Central memory CD8-positive, alpha-beta T cell (primary cell): ENCODE data around the gene BICDL1.

Experiments
- ATAC-seq: fragments of 150-1000 bp; cut with Tn5 transposase; replicated peaks from 2 replicates; pipeline ENCODE4 v1.10.0; 2022; ENCODE audit warnings: mild to moderate bottlenecking, moderate FRiP score, moderate number of reproducible peaks; ENCODE audit not compliant: poor library complexity, severe bottlenecking; ENCODE audit errors: extremely low read depth
- DNase-seq, 2 donors: peaks; one replicate each; pipeline ENCODE4 v3.0.0; 2021; ENCODE audit warnings: low spot score in 2 of 2
- H3K27ac Mint-ChIP-seq: one replicate; pipeline ENCODE4 v1.8.0; 2022; ENCODE audit warnings: low read depth, mild to moderate bottlenecking, moderate library complexity, mixed read lengths
- H3K27me3 Mint-ChIP-seq: one replicate; pipeline ENCODE4 v1.8.0; 2022; ENCODE audit warnings: mixed read lengths
- H3K36me3 Mint-ChIP-seq: one replicate; pipeline ENCODE4 v1.8.0; 2022; ENCODE audit warnings: mild to moderate bottlenecking, moderate library complexity, mixed read lengths; ENCODE audit not compliant: insufficient read depth
- H3K4me1 Mint-ChIP-seq: one replicate; pipeline ENCODE4 v1.8.0; 2022; ENCODE audit warnings: mixed read lengths
- H3K4me3 Mint-ChIP-seq: one replicate; pipeline ENCODE4 v1.8.0; 2022; ENCODE audit warnings: mild to moderate bottlenecking, moderate library complexity, mixed read lengths
- H3K9me3 Mint-ChIP-seq: one replicate; pipeline ENCODE4 v1.8.0; 2022; ENCODE audit warnings: mixed read lengths

Gene BICDL1

GRCh38 chr12:120118321-120119061 lies 129.5 kb downstream of the BICDL1 start:
- Mint-ChIP-seq H3K27me3 (no peaks in the 10 kb centered on the region), H3K4me1 (peaks cover 67% of the 10 kb centered on the region), H3K36me3 (peaks cover 29% of the 10 kb centered on the region), H3K4me3 (peak overlapping the region; percentile 89), H3K9me3 (no peaks in the 10 kb centered on the region), H3K27ac (peak overlapping the region; percentile 58)
- DNase-seq (no peak), ATAC-seq (no peak)

- no peak overlapping the region for H3K4me3 Mint-ChIP-seq
- H3K4me1 Mint-ChIP-seq = peaks cover 71% of the 10 kb centered on the region
- H3K9me3 Mint-ChIP-seq = no peaks in the 10 kb centered on the region
- DNase-seq = no peak
- no peak for ATAC-seq
- H3K27me3 Mint-ChIP-seq = no peaks in the 10 kb centered on the region
- H3K27ac Mint-ChIP-seq = peak overlapping the region; percentile 32
- peaks cover 25% of the 10 kb centered on the region for H3K36me3 Mint-ChIP-seq
Measured at GRCh38 chr12:120119271-120119973, 130.4 kb downstream of the BICDL1 start.

- peaks cover 14% of the 10 kb centered on the region for H3K36me3 Mint-ChIP-seq
- no peak for DNase-seq
- peak overlapping the region; percentile 50 for H3K27ac Mint-ChIP-seq
- no peak for ATAC-seq
- H3K4me1 Mint-ChIP-seq = peaks cover 52% of the 10 kb centered on the region
- H3K4me3 Mint-ChIP-seq = peak overlapping the region; percentile 43
- H3K9me3 Mint-ChIP-seq = no peaks in the 10 kb centered on the region
- no peaks in the 10 kb centered on the region for H3K27me3 Mint-ChIP-seq
Measured at GRCh38 chr12:120121343-120121742, 132.3 kb downstream of the BICDL1 start.

- Mint-ChIP-seq H3K9me3 (no peaks in the 10 kb centered on the region), H3K36me3 (peaks cover 14% of the 10 kb centered on the region), H3K27me3 (no peaks in the 10 kb centered on the region), H3K27ac (peak overlapping the region; percentile 61), H3K4me3 (no peak overlapping the region), H3K4me1 (peaks cover 52% of the 10 kb centered on the region)
- DNase-seq (no peak), ATAC-seq (no peak)
Measured at GRCh38 chr12:120121766-120122293, 132.8 kb downstream of the BICDL1 start.

GRCh38 chr12:120125029-120125428 lies 136.0 kb downstream of the BICDL1 start:
- peaks cover 29% of the 10 kb centered on the region for H3K36me3 Mint-ChIP-seq
- DNase-seq = no peak
- H3K27me3 Mint-ChIP-seq = no peaks in the 10 kb centered on the region
- peak overlapping the region; percentile 49 for H3K27ac Mint-ChIP-seq
- ATAC-seq = no peak
- no peaks in the 10 kb centered on the region for H3K9me3 Mint-ChIP-seq
- no peak overlapping the region for H3K4me3 Mint-ChIP-seq
- peaks cover 25% of the 10 kb centered on the region for H3K4me1 Mint-ChIP-seq

- H3K4me1 Mint-ChIP-seq = peaks cover 19% of the 10 kb centered on the region
- H3K4me3 Mint-ChIP-seq = no peak overlapping the region
- peak overlapping the region; percentile 49 for H3K27ac Mint-ChIP-seq
Measured at GRCh38 chr12:120125792-120126634, 137.0 kb downstream of the BICDL1 start.

GRCh38 chr12:120126635-120127005 lies 137.6 kb downstream of the BICDL1 start:
- ATAC-seq (no peak), DNase-seq (no peak)
- H3K4me1 Mint-ChIP-seq = peaks cover 13% of the 10 kb centered on the region
- no peaks in the 10 kb centered on the region for H3K27me3 Mint-ChIP-seq
- no peak overlapping the region for H3K4me3 Mint-ChIP-seq
- H3K36me3 Mint-ChIP-seq = peaks cover 31% of the 10 kb centered on the region
- no peak overlapping the region for H3K27ac Mint-ChIP-seq
- no peaks in the 10 kb centered on the region for H3K9me3 Mint-ChIP-seq

More at GRCh38 chr12:120125792-120126634, 137.0 kb downstream of the BICDL1 start:
- Mint-ChIP-seq H3K27me3 (no peaks in the 10 kb centered on the region), H3K9me3 (no peaks in the 10 kb centered on the region), H3K36me3 (peaks cover 29% of the 10 kb centered on the region)
- no peak for ATAC-seq
- no peak for DNase-seq

GRCh38 chr12:120130011-120130410 lies 141.0 kb downstream of the BICDL1 start:
- DNase-seq = no peak
- H3K27ac Mint-ChIP-seq = no peak overlapping the region
- no peaks in the 10 kb centered on the region for H3K27me3 Mint-ChIP-seq
- no peaks in the 10 kb centered on the region for H3K4me1 Mint-ChIP-seq
- H3K4me3 Mint-ChIP-seq = no peak overlapping the region
- no peaks in the 10 kb centered on the region for H3K9me3 Mint-ChIP-seq
- H3K36me3 Mint-ChIP-seq = peaks cover 45% of the 10 kb centered on the region
- ATAC-seq = no peak

GRCh38 chr12:120131116-120131515 lies 142.1 kb downstream of the BICDL1 start:
- H3K4me3 Mint-ChIP-seq = no peak overlapping the region
- peaks cover 54% of the 10 kb centered on the region for H3K36me3 Mint-ChIP-seq
- DNase-seq = no peak
- no peaks in the 10 kb centered on the region for H3K27me3 Mint-ChIP-seq
- no peaks in the 10 kb centered on the region for H3K9me3 Mint-ChIP-seq
- no peak for ATAC-seq
- H3K4me1 Mint-ChIP-seq = no peaks in the 10 kb centered on the region
- peak overlapping the region; percentile 49 for H3K27ac Mint-ChIP-seq

- H3K27ac Mint-ChIP-seq = peak overlapping the region; percentile 76
- H3K4me1 Mint-ChIP-seq = no peaks in the 10 kb centered on the region
- no peaks in the 10 kb centered on the region for H3K9me3 Mint-ChIP-seq
- H3K4me3 Mint-ChIP-seq = no peak overlapping the region
- DNase-seq = no peak
- no peaks in the 10 kb centered on the region for H3K27me3 Mint-ChIP-seq
- no peak for ATAC-seq
- H3K36me3 Mint-ChIP-seq = peaks cover 53% of the 10 kb centered on the region
Measured at GRCh38 chr12:120132054-120132836, 143.2 kb downstream of the BICDL1 start.

GRCh38 chr12:120132863-120133385 lies 143.9 kb downstream of the BICDL1 start:
- Mint-ChIP-seq H3K27me3 (no peaks in the 10 kb centered on the region), H3K4me3 (no peak overlapping the region), H3K4me1 (no peaks in the 10 kb centered on the region), H3K36me3 (peaks cover 51% of the 10 kb centered on the region), H3K27ac (peak overlapping the region; percentile 76), H3K9me3 (no peaks in the 10 kb centered on the region)
- ATAC-seq (no peak), DNase-seq (no peak)
